ENCODE results near the gene RYR3.

GRCh38 chr15:33476908-33477307 is 166.1 kb downstream of the RYR3 start:
- TF ChIP-seq CTCF (IDR thresholded peaks at IDR 0.05; ENCODE audit: low read depth, low read length) (no peak), EZH2phosphoT487 (IDR thresholded peaks at IDR 0.05; ENCODE audit: low read depth) (no peak)

Measured in OCI-LY3 (cell line).